Islet precursor cell (in vitro differentiated cells): ENCODE results near the gene SLC43A2.

Experiments
- DNase-seq: peaks from one replicate; pipeline ENCODE4 v3.0.0-alpha.2; 2018

SLC43A2 gene

GRCh38 chr17:1621273-1621954, 7.2 kb downstream of the SLC43A2 start:
- DNase-seq, result peak; percentile 64

- peak; percentile 78 for DNase-seq
These were observed 8.1 kb downstream of the SLC43A2 start for GRCh38 chr17:1620486-1620885.

GRCh38 chr17:1617620-1618174, 10.9 kb downstream of the SLC43A2 start:
- DNase-seq, result peak; percentile 88

DNA sequence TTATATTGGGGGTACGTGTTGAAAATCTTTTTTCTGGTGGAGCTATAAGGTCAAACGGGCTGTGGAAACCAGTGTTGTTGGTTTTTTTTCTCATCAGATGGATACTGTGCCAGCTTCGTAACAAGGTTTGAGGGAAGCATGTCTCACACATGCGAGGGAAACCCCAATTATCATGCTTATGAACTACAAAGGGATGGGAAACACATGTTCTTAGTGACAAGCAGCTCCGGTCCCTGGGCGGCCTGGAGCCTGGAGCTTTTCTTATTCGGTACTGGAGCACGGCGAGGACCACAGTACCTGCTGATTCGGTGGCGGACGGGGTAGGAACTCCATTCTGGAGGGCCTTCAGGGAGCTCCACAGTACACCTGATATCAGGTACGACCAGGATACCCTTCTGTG, 12.5 kb downstream of the SLC43A2 start:
- DNase-seq, result no peak

- DNase-seq, result no peak
These were observed 16.2 kb downstream of the SLC43A2 start for GRCh38 chr17:1612400-1612799.

DNA sequence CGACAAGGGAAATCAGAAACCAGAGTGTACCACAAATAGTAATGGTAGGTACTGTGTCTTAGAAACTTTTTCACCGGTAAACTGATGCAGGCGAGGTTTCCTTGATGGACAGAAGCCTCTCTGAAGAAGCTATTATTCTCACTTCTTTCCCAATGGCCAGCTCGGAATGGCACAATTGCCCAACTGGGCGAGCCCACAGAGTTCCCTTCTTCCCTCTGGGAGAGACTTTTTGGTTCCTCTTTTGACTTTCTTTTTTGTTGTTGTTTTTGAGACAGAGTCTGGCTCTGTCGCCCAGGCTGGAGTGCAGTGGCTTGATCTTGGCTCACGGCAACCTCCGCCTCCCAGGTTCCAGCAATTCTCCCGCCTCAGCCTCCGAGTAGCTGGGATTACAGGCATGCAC, 16.9 kb downstream of the SLC43A2 start:
- DNase-seq, result no peak

DNA sequence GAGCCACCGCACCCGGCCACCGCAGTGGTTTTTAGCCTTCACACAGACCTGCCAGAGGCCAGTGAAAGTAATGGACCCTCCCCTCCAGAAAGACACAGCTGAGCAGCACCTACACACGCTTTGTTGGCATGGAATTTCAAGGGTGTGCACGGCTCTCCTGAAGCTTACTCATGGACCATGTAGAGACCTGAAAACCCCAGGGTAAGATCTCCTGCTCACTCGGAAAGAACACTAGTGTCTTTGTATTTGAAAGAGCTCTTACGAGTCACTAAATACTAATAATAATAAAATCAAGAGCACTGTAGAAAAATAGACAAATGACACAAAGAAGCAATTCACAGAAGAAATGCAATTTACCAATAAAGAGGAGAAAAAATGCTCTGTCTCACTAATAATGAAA, 20.0 kb downstream of the SLC43A2 start:
- DNase-seq, result no peak

DNA sequence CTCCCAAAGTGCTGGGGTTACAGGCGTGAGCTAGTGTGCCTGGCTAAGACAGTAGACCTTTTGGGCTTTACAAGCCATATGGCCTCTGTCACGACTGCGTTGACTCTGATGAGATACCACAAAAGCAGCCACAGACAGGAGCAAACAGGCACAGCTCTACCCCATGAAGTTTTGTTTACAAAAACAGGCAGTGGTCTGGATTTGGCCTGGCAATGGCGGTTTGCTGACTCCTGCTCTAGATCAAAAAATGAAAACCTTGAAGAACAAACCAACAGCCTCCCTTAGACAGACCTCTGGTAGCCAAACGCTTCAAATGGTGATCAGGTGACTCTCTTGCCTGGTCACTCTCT, 20.7 kb downstream of the SLC43A2 start:
- DNase-seq, result no peak

DNA sequence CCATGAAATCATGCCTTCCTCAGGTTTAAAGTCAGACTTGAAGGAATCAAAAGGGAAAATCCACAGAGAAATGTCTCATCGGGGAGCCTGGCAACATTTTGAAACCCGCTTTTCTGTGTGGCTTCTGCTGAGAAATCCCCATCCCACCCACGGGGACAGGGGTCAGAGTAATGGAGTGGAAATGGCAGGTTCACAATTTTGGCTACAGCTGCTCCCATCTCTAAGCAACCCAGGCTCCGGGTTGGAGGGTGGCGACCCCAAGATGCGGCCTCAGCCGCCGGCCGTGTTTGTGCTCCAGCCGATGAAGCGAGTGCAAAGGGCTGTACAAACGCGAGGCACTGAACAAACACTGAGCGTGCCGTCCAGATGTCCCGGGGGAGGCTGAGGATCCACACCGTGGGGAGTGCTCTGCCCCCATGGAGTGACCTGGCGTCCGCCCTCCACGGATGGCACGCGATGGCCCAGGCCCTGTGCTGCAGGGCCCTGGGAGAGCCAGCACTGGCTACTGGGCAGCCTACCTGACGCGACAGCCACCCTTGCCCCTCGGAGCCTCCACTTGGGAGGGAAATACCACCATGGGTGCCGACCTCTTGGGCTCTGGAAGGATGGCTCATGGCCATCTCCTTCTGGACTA, 22.2 kb downstream of the SLC43A2 start:
- DNase-seq, result no peak

GRCh38 chr17:1605681-1606351, 22.8 kb downstream of the SLC43A2 start:
- no peak for DNase-seq

DNA sequence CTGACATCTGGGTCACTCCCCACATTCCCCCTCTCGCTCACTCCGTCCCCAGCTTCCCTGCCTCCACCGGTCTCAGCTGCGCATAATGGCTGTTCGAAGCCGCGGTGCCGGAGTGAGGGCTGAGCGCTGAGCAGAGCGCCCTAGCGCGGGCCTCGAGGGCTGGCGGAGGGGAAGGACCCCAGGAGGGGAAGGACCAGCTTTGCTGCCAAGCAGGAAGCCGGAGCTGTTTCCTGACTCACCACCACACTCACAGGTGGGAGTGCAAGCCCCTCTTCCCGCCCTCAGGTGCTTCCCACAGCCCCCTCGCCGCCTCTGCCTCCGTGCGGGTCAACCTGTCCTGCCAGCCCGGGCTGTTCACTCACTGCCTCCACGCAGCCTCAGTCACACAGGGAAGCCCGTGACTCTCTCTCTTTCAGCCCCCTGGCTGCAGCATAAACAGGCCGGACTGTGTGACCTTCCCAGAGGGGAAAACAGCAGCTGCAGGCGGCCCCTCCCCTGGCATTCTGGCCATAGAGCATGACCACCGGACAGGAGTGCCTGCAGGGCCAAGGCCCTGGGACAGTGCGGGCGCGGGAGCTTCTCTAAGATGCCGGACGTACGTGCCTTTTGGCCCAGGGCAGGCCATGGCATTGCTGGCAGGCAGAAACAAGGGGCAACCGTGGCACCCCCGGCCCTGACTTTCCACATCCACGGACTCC, 23.7 kb downstream of the SLC43A2 start:
- peak; percentile 89 for DNase-seq

DNA sequence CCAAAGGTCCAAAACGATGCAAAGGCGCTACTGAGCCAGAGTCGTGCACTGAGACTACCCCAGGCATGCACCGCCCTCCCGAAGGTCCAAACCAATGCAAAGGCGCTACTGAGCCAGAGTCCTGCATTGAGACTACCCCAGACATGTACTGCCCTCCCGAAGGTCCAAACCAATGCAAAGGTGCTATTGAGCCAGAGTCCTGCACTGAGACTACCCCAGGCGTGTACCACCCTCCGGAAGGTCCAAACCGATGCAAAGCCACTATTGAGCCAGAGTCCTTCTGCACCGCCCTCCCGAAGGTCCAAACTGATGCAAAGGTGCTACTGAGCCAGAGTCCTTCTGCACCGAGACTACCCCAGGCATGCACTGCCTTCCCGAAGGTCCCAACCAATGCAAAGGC, 27.1 kb downstream of the SLC43A2 start:
- no peak for DNase-seq

DNA sequence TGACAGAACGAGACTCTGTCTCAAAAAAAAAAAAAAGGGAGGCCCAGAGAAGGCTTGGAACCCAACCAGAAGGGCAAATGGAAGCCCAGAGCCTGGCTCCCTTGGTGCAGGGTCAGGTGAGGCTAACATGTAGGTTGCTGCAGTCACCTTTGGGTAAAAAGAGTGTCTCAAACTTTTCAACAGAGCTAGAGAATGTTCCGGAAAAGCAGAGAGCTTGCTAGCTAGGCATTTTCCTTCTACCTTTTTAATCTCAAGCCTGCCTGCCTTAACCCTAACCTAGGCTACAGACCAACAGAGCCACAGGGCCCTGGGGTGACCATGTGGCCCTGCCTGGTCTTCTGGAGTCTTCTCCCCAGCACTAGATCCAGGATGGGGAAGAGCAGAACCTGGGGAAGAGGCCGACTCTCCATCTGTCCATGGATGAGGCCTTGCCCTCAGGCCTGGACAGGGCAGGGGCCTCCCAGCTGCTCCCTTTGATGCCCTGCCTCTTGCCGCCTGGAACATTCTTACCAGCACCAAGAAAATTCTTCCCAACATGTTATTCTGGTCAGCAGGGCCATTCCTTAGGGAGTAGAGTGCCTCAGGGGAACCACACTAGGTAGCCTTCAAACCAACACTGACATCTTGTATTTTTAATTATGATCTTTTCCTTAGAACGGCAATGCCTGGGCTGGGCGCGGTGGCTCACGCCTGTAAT, 30.1 kb downstream of the SLC43A2 start:
- DNase-seq, result no peak

- no peak for DNase-seq
These were observed 30.7 kb downstream of the SLC43A2 start for GRCh38 chr17:1597861-1598342.

- no peak for DNase-seq
These were observed 35.1 kb downstream of the SLC43A2 start for GRCh38 chr17:1593630-1593931.

DNA sequence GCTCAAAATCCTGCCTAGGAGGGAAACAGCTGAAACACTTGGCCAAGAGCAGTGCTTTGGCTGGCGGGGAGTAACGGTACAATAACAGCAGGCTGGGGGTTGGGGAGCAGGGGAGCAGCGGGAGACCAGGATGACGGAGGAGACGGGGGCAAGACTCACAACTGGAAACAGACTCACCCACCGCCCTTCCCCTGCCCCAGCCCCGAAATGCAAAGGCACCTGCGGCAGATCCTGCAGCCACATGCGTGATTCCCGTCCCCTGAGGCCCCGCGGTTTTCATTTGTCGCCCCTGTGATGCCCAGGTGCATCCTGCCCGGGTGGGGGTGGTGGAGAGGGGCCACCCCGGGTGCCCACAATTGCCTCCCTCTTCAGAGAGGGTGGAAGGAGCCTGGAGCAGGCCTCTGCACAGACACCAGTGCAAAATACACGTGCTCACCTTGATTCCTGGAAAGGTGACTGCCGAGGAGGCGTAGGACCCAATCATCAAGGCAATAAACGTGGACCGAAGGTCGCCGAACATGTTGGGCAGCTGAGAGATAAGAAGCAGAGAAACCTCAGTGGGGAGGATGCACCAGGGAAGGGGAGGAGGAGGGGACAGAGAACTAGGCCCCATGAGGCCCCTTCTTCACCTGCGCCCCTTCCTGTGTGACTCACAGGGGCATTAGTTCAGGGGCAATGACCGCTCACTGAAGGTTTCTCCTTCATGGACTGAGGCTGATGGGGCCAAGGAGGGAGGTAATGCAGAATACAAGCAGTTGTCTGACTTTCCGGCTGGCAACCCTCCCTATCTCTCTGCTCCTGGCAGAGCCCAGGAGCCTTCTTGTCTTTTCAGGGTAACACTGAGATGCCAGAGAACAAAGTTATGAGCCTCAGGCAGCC, 35.6 kb downstream of the SLC43A2 start:
- DNase-seq, result peak; percentile 52

DNA sequence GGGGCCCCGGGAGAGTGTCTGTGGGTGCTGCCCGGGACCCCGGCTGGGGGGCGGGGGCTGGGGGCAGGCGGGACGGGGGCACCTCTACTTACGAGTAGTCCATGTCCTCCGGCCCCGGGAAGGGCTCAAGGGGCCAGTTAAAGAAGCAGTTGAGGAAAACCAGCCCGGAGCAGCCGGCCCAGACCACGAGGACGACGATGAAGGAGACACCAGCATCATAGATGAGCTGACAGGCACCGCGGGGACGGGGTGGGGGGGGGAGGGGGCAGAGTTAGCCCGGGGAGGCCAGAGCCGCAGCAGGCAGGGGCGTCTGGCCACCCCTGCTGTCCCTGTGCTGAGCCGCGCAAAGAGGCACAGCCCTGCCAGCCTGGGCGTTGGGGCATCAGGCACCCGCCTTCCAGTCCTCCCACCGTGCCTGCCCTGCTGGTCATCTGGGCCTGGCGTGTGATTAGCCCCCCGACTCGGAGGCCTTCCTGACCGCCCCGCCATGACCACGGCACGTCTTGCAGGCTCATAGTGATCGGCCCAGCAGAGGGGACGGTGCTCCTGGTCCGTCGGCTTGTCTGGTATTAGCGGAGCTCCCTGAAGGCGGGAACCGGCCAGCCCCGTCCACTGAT, 37.1 kb downstream of the SLC43A2 start:
- DNase-seq, result peak; percentile 53

- DNase-seq, result no peak
These were observed 37.7 kb downstream of the SLC43A2 start for GRCh38 chr17:1590747-1591473.

DNA sequence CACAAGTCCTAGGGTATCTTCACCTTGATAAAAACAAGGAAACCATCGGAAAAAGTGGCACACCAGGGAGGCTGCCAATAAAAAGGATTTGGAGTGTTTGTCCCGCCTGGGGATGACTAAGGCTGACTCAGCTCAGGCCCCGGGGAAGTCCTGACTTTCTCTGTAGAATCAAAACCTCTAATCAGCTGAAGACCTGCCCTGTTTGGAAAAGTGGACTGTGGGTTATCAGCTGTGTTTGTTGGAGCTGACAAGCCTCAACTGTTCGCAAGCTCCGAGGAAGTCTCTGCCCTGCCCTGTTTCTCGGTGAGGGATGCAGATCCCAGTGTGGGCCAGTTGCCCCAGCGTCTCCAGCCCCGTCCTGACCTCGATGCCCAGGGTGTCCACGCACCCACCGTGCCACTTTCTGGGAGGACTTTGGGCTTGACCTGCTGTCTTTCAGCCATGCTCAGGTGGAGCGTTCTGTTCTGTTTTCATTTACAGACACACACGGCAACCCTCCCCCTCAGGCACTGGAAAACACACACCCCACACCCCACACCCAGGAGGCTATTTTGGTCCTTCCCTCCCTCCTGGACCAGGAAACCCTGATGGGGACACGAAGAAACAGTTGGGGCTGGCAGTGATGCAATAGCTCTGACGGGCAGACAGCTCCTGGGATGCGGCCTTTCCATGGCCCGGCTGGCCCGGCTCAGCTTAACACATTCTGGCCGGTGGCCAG, 38.4 kb downstream of the SLC43A2 start:
- DNase-seq, result peak; percentile 98
